C4-2B (cell line): ENCODE data around the gene TCL1A.
"Not testable (repeated sequence)": the region's sequence is repeated elsewhere in the genome, so short reads cannot be mapped to it uniquely, and the experiment has no call there.

Source experiments
- CTCF ChIP-seq: fragments of 450-650 bp; conservative IDR thresholded peaks from 2 replicates; pipeline ENCODE4 v1.5.1; 2017; ENCODE audit warnings: mild to moderate bottlenecking
- ZFX ChIP-seq: fragments of 450-650 bp; IDR thresholded peaks from 2 replicates; pipeline ENCODE4 v1.6.1; 2017

GRCh38 chr14:95763032-95763431, 49.1 kb upstream of the TCL1A start:
- not testable (repeated sequence) for TF ChIP-seq CTCF, ZFX
